B cell (primary cell): ENCODE results near the gene H6PD.

Experiments
- CTCF ChIP-seq: fragments of 200-600 bp; IDR thresholded peaks from one replicate; pipeline ENCODE4 v1.8.0; 2022; ENCODE audit warnings: antibody characterized with exemption, mild to moderate bottlenecking
- EZH2 ChIP-seq: IDR thresholded peaks from 2 replicates; pipeline ENCODE4 v1.6.1; 2012; ENCODE audit warnings: borderline replicate concordance, low read depth, mild to moderate bottlenecking, moderate library complexity, low read length; ENCODE audit not compliant: insufficient read depth, poor library complexity, severe bottlenecking

DNA sequence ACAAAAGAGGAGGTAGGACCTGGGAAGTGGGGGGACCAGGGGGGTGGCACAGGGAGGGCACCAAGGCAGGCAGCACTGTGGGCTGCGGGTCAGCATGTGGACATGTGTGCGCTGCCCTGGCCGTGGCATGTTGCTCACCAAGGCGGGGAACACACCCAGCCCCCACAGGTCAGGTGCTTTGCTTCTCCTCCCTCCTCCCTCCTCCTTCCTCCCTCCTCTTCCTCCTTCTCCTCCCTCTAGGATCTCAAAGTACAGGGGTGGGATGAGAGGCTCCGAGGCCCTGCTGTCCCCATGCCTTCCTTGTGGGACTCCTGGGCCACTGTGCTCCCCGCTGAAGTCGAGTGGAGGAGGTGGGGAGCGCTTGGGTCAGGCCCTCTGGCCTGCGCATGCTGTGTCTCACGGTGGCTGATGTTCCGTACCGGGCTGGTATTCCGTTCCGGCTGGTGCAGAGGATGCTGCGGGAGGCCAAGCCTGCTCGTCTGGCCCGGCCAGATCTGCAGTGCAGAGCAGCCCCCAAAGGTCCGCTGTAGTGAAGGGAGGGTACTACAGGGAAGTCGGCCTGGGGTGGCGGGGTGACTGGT, 84.7 kb downstream of the H6PD start:
- TF ChIP-seq CTCF (no peak), EZH2 (no peak)
